Neural cell (in vitro differentiated cells): ENCODE measurements around the gene KCTD13.

ENCODE experiments used
- EP300 ChIP-seq: fragments of 450-650 bp; conservative IDR thresholded peaks from 2 replicates; pipeline ENCODE4 v1.6.1; 2014; ENCODE audit warnings: antibody characterized with exemption, mild to moderate bottlenecking, moderate library complexity; ENCODE audit not compliant: poor library complexity, severe bottlenecking
- EZH2 ChIP-seq: fragments of 200-600, 300-800 bp; shearing (Covaris generic), sonication (generic); IDR thresholded peaks from 2 replicates; pipeline ENCODE4 v1.6.1; 2014; ENCODE audit warnings: antibody characterized with exemption, low read length, borderline replicate concordance, mild to moderate bottlenecking; ENCODE audit not compliant: insufficient read depth, poor library complexity, severe bottlenecking
- MXI1 ChIP-seq: fragments of 450-650 bp; conservative IDR thresholded peaks from 2 replicates; pipeline ENCODE4 v1.6.1; 2014; ENCODE audit warnings: antibody characterized with exemption, mild to moderate bottlenecking; ENCODE audit not compliant: poor library complexity, severe bottlenecking
- POLR2AphosphoS5 ChIP-seq: IDR thresholded peaks from 2 replicates; pipeline ENCODE4 v1.6.1; 2012
- RAD21 ChIP-seq: fragments of 450-650 bp; conservative IDR thresholded peaks from 2 replicates; pipeline ENCODE4 v1.6.1; 2014; ENCODE audit warnings: antibody characterized with exemption, mild to moderate bottlenecking, moderate library complexity
- SMC3 ChIP-seq: fragments of 450-650 bp; conservative IDR thresholded peaks from 2 replicates; pipeline ENCODE4 v1.6.1; 2014; ENCODE audit warnings: antibody characterized with exemption, mild to moderate bottlenecking, moderate library complexity; ENCODE audit not compliant: poor library complexity
- TAF1 ChIP-seq: IDR thresholded peaks from 2 replicates; pipeline ENCODE4 v1.6.1; 2012; ENCODE audit warnings: low read depth
- TF ChIP-seq, protein P1 (sequence below): fragments of 450-650 bp; IDR thresholded peaks from 2 replicates; pipeline ENCODE4 v1.5.1; 2014; ENCODE audit warnings: antibody characterized with exemption, mild to moderate bottlenecking, moderate library complexity; ENCODE audit not compliant: poor library complexity, severe bottlenecking
- TF ChIP-seq, protein P2 (sequence below): IDR thresholded peaks from 2 replicates; pipeline ENCODE4 v1.6.1; 2012; ENCODE audit warnings: borderline replicate concordance

DNA sequence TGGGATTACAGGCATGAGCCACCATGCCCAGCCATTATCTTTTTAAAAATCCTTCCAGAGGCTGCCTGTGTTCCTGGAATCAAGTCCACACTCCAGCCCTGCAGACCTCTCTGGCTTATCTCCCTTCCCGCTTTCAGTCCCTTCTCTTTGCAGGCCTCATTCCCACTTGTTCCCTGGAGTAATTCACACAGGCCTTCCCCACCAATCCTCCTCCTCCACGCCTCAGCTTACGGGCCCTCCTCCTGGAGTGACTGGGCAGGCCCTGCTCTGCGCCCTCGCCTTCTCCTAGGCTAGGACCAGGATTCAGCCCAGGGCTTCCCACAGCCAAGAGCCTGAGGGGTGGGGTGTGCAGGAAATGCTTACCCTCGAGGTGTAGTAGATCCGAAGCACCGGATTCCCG lies 65.8 kb downstream of the KCTD13 start:
- TF ChIP-seq, protein P1, sequence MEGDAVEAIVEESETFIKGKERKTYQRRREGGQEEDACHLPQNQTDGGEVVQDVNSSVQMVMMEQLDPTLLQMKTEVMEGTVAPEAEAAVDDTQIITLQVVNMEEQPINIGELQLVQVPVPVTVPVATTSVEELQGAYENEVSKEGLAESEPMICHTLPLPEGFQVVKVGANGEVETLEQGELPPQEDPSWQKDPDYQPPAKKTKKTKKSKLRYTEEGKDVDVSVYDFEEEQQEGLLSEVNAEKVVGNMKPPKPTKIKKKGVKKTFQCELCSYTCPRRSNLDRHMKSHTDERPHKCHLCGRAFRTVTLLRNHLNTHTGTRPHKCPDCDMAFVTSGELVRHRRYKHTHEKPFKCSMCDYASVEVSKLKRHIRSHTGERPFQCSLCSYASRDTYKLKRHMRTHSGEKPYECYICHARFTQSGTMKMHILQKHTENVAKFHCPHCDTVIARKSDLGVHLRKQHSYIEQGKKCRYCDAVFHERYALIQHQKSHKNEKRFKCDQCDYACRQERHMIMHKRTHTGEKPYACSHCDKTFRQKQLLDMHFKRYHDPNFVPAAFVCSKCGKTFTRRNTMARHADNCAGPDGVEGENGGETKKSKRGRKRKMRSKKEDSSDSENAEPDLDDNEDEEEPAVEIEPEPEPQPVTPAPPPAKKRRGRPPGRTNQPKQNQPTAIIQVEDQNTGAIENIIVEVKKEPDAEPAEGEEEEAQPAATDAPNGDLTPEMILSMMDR = no peak
- no peak for TF ChIP-seq EZH2
- TF ChIP-seq POLR2AphosphoS5 = no peak
- TF ChIP-seq, protein P2, sequence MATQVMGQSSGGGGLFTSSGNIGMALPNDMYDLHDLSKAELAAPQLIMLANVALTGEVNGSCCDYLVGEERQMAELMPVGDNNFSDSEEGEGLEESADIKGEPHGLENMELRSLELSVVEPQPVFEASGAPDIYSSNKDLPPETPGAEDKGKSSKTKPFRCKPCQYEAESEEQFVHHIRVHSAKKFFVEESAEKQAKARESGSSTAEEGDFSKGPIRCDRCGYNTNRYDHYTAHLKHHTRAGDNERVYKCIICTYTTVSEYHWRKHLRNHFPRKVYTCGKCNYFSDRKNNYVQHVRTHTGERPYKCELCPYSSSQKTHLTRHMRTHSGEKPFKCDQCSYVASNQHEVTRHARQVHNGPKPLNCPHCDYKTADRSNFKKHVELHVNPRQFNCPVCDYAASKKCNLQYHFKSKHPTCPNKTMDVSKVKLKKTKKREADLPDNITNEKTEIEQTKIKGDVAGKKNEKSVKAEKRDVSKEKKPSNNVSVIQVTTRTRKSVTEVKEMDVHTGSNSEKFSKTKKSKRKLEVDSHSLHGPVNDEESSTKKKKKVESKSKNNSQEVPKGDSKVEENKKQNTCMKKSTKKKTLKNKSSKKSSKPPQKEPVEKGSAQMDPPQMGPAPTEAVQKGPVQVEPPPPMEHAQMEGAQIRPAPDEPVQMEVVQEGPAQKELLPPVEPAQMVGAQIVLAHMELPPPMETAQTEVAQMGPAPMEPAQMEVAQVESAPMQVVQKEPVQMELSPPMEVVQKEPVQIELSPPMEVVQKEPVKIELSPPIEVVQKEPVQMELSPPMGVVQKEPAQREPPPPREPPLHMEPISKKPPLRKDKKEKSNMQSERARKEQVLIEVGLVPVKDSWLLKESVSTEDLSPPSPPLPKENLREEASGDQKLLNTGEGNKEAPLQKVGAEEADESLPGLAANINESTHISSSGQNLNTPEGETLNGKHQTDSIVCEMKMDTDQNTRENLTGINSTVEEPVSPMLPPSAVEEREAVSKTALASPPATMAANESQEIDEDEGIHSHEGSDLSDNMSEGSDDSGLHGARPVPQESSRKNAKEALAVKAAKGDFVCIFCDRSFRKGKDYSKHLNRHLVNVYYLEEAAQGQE = no peak
- TF ChIP-seq SMC3 = no peak
- TF ChIP-seq EP300 = no peak
- TF ChIP-seq RAD21 = no peak
- TF ChIP-seq TAF1 = no peak
- TF ChIP-seq MXI1 = no peak
